ENCODE data around the gene DDI1.
"Not testable (repeated sequence)": the region's sequence is repeated elsewhere in the genome, so short reads cannot be mapped to it uniquely, and the experiment has no call there.

The DDI1 gene

GRCh38 chr11:104036995-104037394 is 555 bp downstream of the DDI1 start:
- no peak overlapping the region for H3K4me3 ChIP-seq (ENCODE audit: low read length)
- no peak for DNase-seq (ENCODE audit: low read depth)
- no peak for TF ChIP-seq CTCF (conservative IDR thresholded peaks at IDR 0.05; ENCODE audit: low read depth, low read length)

GRCh38 chr11:104041792-104042191 is 5.4 kb downstream of the DDI1 start:
- no peak for DNase-seq (ENCODE audit: low read depth)

GRCh38 chr11:104043142-104043541 is 6.7 kb downstream of the DDI1 start:
- TF ChIP-seq CTCF (conservative IDR thresholded peaks at IDR 0.05; ENCODE audit: low read depth, low read length): no peak

More at GRCh38 chr11:104041792-104042191, 5.4 kb downstream of the DDI1 start:
- TF ChIP-seq CTCF (conservative IDR thresholded peaks at IDR 0.05; ENCODE audit: low read depth, low read length): no peak
- H3K4me3 ChIP-seq (ENCODE audit: low read length): no peak overlapping the region

GRCh38 chr11:104043678-104044239 is 7.3 kb downstream of the DDI1 start:
- TF ChIP-seq CTCF (conservative IDR thresholded peaks at IDR 0.05; ENCODE audit: low read depth, low read length): no peak
- DNase-seq (ENCODE audit: low read depth): no peak

More at GRCh38 chr11:104043142-104043541, 6.7 kb downstream of the DDI1 start:
- no peak for DNase-seq (ENCODE audit: low read depth)
- no peak overlapping the region for H3K4me3 ChIP-seq (ENCODE audit: low read length)

GRCh38 chr11:104046331-104046730 is 9.9 kb downstream of the DDI1 start:
- H3K4me3 ChIP-seq (ENCODE audit: low read length): no peak overlapping the region
- DNase-seq (ENCODE audit: low read depth): no peak
- TF ChIP-seq CTCF (conservative IDR thresholded peaks at IDR 0.05; ENCODE audit: low read depth, low read length): no peak

More at GRCh38 chr11:104043678-104044239, 7.3 kb downstream of the DDI1 start:
- H3K4me3 ChIP-seq (ENCODE audit: low read length): no peak overlapping the region

- not testable (repeated sequence) for DNase-seq (ENCODE audit: low read depth); H3K4me3 ChIP-seq (ENCODE audit: low read length)
Observed at GRCh38 chr11:104046858-104047257, 10.4 kb downstream of the DDI1 start.

GRCh38 chr11:104049116-104049515 is 12.7 kb downstream of the DDI1 start:
- H3K4me3 ChIP-seq (ENCODE audit: low read length): no peak overlapping the region
- TF ChIP-seq CTCF (conservative IDR thresholded peaks at IDR 0.05; ENCODE audit: low read depth, low read length): no peak
- no peak for DNase-seq (ENCODE audit: low read depth)
